MV-4-11 (cell line): ENCODE measurements around the gene NRXN2.

Experiments used
- DNase-seq: peaks from one replicate; lab custom pipeline; 2025; lab: John Stamatoyannopoulos, UW

The NRXN2 gene

DNA sequence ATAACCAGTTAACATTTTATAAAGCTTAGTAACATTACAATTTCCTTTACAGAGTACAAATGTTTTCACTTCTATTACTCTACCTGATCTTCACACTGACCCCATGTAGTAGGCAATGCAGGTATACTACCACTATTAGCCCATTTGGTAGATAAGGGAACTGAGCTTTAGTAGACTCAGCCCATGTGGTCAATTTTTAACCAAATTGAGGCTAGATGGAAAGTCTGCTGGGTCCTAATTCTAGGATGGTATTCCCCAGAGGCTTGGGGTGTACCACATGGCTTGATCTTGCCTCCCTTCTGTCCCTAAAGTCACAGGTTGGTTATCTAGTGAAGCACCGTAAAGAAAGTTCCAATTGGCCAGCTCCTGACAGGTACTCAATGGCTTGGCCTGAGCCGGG, 48.2 kb downstream of the NRXN2 start:
- DNase-seq: no peak

DNA sequence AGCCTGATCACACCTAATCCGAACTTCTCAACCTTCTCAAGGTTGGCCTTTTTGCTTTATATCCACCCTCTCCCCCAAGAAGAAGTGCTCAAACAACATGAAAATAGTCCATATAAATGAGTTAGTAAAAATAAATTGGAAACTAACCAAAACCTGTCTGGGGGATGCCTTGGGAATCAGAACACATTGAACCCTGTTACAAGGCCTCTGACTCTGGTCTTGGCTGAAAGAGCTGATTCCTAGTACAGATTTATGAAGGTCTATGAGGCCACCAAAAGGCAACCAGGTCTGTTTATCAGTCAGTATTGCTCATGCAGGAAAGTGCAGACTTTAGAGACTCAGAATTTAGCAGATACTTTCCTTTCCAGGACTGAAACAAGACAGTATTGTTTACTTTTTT, 49.7 kb downstream of the NRXN2 start:
- no peak for DNase-seq

DNA sequence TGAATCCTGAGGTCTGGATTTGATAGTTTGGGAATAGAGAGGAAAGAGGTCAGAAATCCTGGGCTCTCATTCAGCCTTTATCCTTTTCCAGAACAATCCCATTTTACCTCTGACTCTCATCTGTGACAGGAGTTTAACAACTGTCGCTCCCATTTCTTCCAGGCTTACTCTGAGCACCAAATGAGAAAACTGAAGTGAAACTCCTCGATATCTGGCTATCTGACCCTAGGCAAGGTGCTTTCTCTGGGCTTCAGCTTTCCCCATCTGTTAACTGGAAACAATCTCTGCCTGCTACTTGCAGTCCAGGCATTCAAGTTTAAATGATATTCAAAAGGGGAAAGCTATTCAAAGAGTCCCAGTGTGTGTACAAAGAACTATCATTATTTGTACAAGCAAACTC, 50.1 kb downstream of the NRXN2 start:
- DNase-seq: no peak

DNA sequence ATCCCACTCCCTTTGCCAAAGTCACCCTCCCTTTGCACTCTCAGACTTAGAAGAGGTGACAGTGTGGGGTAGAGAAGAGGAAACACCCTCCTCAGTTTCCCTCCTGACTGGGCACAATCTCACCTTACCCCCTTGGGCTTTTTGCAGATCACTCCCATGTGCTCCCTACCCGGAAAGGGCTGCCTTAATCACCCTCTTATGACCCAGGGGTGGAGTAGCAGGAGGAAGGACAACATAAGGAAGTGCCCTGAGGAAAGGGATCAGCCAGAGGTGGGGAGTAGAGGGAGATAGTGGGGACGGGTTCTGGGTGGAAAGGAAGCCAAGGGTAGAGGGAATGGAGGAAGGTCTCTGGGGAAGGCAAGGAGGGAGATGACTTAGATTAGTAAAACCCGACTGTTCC, 52.0 kb downstream of the NRXN2 start:
- DNase-seq: no peak

DNA sequence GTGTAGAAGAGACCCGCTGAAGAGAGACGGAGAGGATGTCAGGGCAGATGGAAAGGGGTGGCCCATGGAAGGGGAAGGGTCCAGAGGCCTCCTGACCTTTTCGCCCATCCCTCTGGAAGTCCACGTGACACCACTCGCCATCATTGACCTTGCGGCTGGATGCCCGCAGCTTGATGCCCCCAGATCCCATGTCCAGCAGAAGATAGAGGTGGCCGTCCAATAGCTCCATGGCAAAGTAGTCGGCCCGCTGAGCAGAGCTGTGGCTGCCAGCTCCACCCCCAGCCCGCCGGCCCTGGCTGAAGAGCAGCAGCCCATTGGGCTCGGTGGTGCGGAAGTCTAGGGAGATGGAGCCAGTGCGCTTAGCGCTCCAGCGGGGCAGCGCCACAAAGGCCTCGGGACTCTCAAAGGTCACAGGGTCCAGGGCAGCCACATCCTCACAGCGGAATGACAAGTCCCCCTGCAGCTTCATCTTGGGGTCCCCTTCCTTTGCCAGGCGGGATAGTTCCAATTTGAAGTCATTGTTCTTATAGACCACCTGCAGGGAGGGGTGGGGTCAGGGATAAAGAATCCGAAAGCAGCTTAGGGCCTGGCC, 55.7 kb downstream of the NRXN2 start:
- no peak for DNase-seq

DNA sequence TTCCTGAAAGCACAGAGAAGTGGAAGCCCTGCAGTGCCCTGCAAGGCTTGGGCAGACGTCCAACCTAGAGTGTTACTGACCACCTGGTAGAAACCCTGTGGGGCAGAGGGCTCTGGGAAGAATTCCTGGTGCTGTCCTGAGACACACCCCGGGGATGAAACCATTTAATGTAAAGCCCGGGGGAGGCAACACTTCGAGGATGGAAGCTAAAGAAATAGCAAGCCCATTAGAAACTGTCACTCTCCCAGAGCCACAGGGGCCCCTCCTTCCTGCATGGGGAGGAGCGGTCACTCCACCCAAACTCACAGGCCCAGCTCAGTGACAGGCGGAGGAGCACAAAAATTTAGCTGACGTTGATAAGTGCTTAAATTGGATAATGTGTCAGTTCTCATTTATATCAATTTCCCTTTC, 57.6 kb downstream of the NRXN2 start:
- DNase-seq: no peak

DNA sequence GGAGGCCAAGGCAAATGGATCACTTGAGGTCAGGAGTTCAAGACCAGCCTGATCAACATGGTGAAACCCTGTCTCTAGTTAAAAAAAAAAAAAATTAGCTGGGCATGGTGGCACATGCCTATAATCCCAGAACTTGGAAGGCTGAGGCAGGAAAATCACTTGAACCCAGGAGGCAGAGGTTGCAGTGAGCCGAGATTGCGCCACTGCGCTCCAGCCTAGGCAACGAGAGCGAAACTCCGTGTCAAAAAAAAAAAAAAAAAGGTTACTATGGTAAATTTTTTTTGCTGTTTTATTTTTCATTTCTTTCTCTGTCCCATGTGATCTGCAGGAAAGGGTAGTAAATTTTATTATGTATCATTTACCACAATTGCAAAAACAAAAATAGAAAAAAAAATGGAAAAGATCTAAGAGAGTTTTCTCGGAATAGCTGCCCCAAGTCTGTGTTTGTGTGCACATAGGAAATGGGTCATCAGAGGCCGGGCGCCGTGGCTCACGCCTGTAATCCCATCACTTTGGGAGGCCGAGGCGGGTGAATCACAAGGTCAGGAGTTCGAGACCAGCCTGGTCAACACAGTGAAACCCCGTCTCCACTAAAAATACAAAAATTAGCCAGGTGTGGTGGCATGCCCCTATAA, 58.6 kb downstream of the NRXN2 start:
- peak; percentile 74 for DNase-seq

DNA sequence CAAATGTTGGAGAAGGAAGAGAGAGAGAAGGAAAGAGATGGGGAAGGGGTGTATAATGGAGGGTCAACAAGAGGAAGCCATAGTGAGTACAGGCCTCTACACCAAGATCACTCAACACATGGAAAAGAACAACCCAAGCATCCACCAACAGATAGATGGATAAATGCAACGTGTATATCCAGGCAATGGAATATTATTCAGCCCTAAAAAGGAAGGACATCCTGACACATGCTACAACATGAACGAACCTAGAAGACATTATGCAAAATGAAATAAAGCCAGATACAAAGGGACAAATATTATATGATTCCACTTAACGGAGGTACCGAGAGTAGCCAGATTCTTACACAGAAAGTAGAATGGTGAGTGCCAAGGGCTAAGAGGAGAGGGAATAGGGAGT, 59.3 kb downstream of the NRXN2 start:
- DNase-seq: no peak

DNA sequence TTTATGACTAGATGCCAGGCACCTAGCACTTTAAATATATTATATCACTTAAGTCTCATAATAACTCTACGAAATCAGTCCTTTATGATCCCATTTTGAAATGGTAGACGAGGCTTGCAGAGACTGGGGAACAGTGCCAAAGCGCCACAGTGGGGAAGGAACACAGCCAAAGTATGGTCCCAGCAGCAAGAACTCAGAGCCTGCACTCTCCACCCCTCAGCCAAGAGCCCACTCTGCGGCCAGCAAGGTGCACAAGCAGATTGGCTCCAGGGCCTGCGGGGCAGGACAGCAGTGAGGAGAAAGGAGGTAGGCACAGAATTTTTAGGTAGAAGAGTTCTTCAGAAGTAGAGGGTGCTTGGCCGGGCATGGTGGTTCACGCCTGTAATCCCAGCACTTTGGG, 61.4 kb downstream of the NRXN2 start:
- no peak for DNase-seq

DNA sequence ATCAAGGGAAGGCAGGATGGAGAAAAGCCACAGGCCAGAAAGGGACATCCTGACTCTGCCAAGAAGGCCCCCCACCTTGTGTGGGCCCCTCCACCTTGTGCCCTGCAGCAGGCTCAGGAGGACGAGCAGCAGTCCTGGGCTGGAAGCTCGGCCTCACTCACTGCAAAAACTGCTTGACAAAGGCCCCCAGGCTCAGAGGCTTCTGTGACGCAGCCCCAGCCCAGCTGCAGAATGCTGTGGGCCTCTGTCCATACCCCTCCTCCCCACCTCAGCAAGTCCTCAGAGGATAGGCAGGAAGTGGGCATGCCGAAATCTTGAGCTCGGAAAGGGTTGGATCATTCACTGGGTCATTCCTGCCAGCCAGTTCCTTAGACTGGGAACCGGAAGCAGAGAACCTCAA, 61.9 kb downstream of the NRXN2 start:
- no peak for DNase-seq

DNA sequence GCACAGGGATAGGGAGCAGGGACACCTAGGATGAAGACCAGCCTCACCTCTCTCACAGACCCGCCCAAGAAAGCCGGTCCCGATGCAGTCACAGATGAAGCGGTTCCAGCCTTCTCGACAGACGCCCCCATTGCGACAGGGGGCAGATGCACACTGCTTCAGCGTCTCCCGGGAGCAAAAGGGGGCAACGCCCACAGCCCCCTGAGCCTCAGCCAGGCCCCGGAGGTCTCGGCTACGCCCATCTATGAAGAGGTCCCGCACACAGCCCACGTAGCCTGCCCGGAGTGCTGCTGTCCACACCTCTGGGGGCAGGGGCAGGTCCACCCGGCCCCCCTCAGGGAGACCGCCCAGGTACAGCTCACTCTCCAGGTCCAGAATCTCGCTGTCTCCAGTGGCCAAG, 62.3 kb downstream of the NRXN2 start:
- DNase-seq: no peak

DNA sequence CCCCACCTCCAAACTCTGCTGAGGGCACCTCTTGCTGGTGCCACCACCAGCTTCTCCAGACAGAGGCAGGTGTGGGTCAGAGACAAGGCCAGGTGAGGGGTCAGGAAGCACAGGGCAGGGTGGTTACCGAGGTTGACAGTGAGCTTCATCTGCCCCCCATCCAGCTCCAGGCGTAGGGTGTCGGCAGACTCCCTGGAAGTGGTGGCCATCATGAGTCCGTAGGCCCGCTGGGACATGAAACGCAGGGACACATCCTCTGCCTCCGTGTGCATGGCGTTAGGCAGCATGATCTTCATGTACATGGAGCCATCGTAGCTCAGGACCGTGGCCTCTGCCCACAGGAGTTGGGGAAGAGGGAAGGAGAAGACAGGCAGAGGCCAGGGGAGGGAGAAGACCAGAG, 62.8 kb downstream of the NRXN2 start:
- DNase-seq: no peak

DNA sequence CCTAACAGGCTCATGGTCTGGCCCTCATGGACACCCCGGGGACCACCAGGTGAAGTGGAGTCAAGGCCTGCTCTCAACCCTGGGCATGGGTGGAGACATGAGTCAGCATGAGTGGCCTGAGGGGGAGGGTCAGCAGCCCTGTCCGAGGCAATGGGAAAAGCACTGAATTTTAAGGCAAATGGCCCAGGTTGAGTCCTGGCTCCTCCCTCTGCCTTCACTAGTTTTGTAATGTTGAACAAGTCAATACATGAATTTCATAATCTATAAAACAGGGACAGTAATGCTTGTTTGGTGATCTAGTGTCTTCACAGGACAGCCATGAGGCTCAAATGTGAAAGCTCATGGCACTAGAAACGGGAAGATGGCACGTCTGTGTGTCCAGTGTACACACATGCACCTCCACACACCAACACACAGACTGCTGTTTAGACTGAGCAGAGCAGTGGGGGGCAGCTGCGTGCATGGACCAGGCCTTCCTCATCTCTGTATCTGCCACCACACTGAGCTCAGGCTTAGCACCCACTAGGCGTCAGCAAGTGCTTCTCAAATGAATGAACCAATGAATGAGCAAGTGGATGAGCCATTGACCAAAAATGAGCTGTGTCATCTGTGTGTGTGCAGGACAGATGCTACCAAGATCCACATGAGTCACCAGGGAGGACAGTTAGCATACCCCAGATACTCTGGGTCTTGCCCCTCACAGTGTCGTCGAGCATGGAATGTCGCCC, 63.4 kb downstream of the NRXN2 start:
- DNase-seq: peak; percentile 95

DNA sequence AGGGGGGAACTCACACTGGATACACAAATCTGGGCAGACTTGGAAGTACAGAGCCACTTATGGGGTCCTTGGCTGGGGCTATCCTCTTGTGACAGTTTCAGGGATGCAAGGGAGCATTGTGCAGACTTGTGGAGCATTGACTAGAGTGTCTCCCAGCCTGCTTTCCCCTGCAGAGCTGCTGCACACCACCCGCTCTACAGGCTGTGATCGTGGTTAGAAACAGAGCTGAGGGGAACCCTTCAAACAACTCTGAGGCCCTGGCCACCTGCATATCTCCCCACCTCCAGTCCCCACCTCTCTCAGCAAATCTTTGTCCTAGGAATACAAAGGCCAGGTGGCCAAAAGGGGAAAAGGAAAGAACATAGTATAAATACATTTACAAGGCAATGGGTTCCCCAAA, 64.7 kb downstream of the NRXN2 start:
- DNase-seq: no peak

DNA sequence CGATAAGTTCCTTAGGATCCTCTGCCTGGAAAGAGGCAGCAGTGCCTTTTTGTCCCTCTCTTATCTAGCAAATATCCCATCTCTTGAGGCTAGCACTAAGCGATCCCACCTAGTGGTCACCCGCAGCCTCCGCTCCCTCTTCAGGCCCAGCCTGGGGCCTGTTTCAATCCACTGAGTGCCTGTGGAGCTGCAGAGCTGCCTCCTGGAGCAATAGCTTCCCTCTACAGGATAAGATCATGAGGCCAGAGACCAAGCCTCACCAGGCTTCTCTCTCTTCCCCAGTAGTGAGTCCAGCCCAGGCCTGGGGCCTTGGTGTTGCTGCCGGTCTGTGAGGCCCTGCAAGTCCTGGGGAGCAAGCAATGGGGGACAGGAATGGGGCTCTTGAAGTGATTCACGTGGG, 66.1 kb downstream of the NRXN2 start:
- peak; percentile 10 for DNase-seq

DNA sequence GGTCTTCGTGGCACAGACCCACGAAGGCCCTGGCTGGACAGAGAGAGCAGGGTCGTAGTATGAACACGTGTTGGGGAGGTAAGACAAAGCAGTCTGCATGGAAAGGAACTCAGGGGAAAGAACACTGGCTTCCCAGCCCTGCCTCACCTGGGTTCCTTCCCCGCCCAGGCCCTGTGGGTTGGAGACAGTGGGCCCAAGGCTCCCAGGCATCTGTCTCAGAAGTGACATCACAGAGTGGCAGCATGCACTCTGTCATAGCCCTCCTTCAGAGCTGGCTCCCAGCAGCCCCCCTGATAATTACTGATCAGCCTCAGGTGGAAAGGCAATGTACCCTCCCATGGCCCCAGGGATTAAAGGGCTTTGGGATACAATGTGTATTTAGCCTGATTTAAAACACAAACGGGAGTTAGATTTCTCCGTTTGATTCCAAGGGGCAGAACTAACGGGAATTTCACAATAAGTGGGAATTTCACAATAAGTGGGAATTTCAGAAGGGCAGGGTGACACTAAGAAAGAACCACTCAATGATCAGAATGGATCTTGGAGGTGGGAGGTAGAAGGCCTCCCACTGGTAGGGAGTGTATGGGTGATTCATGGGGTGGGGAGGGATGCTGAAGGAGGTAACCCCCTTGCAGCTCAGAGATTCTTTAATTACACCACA, 66.9 kb downstream of the NRXN2 start:
- DNase-seq: no peak

DNA sequence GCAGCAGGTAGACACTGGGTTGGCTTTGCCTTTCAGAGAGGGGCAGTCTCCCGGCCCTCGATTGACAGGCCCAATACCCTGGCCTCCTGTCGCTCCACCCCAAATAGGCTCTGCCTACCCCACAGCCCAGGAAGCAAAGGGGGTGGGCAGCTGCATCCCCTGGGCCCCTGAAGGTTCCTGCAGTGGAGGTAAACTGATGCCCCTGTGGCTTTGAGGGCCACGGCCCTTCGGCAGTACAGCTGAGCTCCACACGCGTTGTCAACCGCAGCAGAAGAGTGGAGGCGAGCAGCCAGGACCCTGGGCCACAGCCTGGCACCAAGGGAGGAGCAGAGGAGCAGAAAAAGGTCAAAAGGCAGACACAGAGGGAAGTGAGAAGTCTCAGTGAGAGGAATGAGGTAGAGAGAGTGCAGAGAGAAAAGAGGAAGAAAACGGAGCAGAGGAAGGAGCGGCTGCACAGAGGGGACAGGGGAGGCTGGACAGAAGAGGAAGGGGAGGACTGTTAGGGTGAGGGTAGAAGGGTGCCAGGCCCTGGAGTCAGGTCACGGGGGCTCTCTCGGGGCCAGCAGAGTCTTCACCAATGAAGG, 67.9 kb downstream of the NRXN2 start:
- peak; percentile 97 for DNase-seq

DNA sequence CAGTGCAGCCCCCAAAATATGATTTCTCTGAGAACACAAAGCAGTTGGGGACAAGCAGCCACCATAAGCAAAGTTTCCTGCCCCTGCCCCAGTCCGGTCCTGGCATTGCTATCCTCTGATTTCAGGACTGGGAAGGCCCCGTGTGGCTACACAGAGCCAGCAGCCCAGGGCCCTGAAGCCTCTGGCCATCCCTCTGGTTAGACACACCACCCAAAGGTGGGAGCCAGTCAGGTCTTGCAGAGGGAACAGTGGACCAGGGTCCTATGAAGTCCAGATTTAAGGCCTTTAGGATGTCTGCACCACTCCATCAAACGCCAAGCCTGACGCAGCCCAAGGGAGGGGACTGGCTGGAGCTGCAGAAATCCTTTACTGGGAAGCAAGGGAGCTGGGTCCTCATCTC, 68.6 kb downstream of the NRXN2 start:
- no peak for DNase-seq

DNA sequence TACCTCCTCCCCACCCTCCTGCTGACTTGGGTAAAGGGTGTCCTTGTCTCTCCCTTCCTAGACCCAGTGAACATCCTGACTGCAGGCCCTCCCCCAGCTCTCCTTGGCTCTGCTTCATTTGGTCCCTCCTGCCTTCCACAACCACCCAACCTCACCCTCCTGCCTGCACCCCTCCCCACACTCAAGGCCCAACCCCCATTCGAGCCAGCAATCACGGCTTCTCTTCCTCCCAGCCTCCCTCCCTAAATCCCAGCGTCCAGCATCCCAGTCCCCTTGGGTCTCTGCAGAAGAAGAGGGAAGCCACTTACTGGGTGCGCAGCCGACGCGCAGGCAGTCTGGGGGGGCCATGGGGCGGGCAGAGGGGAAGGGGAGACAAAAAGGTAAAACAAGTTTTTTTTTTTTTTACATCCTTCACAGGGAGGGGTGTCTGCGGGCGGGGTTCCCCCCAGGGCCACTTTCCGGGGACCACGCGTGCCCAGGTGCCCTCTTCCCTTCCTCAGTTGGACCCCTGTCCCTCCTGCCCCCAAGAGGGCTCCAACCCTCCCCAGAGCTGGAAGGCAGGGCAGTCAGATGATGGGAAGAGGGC, 69.5 kb downstream of the NRXN2 start:
- no peak for DNase-seq

DNA sequence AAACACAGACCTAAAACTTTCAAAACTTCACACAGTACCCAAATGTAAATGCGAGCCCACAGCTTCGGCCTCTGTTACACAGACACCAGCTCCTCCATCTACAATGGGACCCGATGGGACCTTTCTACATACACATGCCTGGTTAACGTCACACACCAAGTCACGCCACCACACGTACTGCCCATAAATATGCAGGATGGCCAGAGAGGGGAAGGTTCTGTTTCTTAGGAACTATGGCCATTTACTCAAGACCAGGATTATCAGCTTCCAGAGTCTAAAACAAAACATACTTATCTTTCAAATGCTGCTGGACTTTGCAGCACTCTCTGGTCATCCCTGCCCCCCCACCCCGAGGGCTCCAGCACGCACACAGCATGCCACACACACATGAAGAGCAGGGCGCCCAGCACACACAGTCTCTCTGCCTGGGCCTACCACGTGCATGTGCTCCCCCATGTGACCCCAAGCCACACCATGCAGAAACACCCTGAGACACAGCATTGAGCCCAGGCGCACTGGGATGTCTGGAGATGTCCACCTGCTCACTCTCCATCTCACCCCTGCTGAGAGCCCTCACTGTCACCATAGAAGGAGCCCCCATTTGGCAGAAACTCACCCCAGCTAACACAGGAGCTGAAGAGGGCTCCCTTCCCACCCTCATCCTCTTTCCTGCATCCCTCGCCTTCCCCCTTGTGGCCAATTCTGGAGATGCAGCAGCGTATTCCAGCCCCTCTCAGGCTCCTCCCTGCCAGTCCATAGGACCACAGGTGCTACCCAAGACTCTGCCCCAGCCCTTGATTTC, 70.2 kb downstream of the NRXN2 start:
- DNase-seq: peak; percentile 64

DNA sequence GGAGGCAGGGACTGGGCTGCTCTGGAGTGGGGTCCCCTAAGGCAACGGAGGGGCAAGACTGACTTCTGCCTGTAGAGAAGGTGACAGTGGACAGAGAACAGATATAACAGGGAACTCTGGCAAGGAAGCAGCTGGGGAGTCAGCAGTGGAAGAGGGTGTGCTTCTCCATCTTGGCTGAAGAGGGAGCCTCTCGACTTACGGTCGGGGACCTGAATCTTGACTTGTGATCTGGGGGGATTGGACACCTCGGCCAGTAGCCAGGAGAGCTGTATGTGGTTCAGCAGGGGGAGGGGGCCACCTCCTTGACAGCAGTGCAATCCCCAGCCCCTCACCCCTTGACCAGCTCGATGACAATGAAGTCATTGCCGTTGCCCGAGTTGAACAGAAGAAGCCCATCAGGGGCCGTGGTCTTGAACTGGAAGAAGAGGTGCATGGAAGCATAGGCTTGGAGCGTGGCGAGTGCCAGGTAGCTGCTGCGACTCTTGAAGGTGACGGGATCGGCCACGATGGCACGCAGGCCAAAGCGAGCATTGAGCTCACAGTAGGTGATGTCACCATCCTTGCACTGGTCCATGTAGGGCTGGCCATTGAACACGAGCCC, 72.0 kb downstream of the NRXN2 start:
- peak; percentile 46 for DNase-seq
